ENCODE results near the gene FES. TPM values are rescaled to one million over a fixed set of nuclear protein-coding genes. Genes with fewer than 3 reads are reported as not detected.

The FES gene
- total RNA-seq, 3 donors from 2014 or later (not counting 1 experiment from before 2014, with no cell fraction given) = 35.8 to 70.3 (median 52.5) TPM

DNA sequence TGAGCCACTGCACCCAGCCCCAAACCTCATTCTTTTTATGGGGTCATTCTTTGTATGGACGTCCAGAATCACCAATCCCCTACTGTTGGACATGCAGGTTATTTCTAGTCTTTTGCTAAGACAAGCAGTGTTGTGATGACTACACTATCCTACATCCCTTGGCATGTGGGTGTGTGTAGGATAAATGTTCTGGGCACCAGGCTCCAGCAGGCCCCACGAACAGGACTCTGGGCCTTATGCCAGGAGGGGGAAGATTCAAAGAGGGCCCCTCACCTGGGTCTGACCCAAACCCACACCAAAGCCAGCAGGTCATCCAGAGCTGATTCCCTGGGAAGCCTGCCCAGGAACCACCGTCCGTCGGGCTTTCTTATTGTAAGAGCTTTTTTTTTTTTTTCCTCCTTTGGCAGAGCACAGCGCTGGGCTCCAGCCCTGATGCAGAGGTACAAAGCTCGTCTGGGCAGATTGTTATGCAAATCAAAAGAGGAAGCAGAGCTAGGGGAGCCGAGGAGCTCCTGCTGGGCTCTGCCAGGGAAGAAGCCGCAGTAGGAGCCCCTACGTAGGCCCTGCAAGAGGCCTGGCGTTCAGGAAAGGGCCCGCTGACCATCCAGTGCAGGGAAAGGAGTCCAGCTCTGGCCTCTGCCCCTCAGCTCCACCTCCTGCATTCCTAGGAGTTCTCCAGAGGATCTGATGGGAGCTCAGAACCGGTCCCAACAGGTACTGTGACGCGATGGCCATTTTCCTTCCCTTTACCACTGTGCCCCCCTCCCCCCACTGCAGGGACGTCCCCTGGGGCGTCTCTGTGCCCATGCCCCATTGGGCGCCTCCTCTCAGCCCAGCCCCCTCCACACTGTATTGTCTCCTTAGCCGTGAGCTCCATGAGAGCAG is 44.9 kb upstream of the FES start:
- H3K4me1 ChIP-seq (ENCODE audit: control insufficient read depth, insufficient read depth, low read length) = peaks cover 40% of the 10 kb centered on the region
- TF ChIP-seq CTCF (IDR thresholded peaks at IDR 0.05) = no peak
- H3K4me1 Mint-ChIP-seq = peaks cover 23% of the 10 kb centered on the region in 2 donors
- DNase-seq (peak in 1 of 2 donors; percentile 40), ATAC-seq (no peak)
- no peaks in the 10 kb centered on the region for H3K27me3 ChIP-seq (ENCODE audit: control insufficient read depth, insufficient read depth, low read length)
- peak overlapping the region; percentile 9 for H3K4me3 Mint-ChIP-seq
- no peaks in the 10 kb centered on the region for H3K9me3 Mint-ChIP-seq
- H3K36me3 ChIP-seq (ENCODE audit: control insufficient read depth, insufficient read depth, low read length) = no peaks in the 10 kb centered on the region
- H3K27me3 Mint-ChIP-seq (ENCODE audit: low read depth in 2 of 2) = no peaks in the 10 kb centered on the region
- no peaks in the 10 kb centered on the region for H3K9me3 ChIP-seq (ENCODE audit: control insufficient read depth, insufficient read depth, low read length)
- peak overlapping the region; percentile 95 for H3K27ac Mint-ChIP-seq
- 57% methylated on average over 19 of the region's 19 CpGs for WGBS (ENCODE audit: insufficient coverage)
- no peak overlapping the region for H3K4me3 ChIP-seq (ENCODE audit: low read length)
- H3K36me3 Mint-ChIP-seq = no peaks in the 10 kb centered on the region
- intact Hi-C loops (cut with micrococcal nuclease) = loop anchor here (2.0 to 5.0 kb wide), 2 partner anchors 33 to 123 kb away; partner anchors contain the start of gene BLM
- no peak overlapping the region for H3K27ac ChIP-seq (ENCODE audit: low read length)

DNA sequence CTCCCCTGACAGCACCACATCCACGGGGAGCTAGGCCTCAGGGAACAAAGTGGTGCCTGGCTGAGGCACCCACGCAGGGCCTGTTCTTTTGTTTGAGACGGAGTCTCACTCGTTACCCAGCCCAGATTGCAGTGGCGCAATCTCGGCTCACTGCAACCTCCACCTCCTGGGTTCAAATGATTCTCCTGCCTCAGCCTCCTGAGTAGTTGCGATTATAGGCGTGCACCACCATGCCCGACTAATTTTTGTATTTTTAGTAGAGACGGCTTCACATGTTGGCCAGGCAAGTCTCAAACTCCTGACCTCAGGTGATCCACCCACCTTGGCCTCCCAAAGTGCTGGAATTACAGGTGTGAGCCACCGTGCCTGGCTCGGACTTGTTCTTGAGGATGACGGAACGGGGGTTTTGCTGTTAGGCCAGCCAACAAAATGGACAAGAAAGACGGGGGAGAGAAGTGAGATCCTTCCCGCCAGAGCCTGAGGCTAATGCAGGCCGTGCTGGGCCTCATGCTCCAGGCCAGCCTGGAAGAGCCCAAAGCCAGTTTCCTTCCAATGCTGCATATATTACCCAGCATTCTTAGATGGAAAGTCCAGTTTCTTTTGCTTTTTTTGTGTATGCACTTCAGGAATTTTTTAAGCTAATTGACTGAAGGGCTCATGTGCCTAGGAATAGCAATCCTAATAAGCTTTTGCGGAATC is 44.0 kb upstream of the FES start:
- intact Hi-C loops (cut with micrococcal nuclease) = no loop called here
- Mint-ChIP-seq H3K27me3 (ENCODE audit: low read depth in 2 of 2) (no peaks in the 10 kb centered on the region), H3K4me1 (peaks cover 23% of the 10 kb centered on the region in 2 donors), H3K4me3 (no peak overlapping the region), H3K9me3 (no peaks in the 10 kb centered on the region), H3K36me3 (no peaks in the 10 kb centered on the region), H3K27ac (peak overlapping the region in 1 of 2 donors; percentile 20)
- Histone ChIP-seq H3K27ac (ENCODE audit: low read length) (no peak overlapping the region), H3K4me1 (ENCODE audit: control insufficient read depth, insufficient read depth, low read length) (peaks cover 48% of the 10 kb centered on the region), H3K27me3 (ENCODE audit: control insufficient read depth, insufficient read depth, low read length) (no peaks in the 10 kb centered on the region), H3K9me3 (ENCODE audit: control insufficient read depth, insufficient read depth, low read length) (no peaks in the 10 kb centered on the region), H3K36me3 (ENCODE audit: control insufficient read depth, insufficient read depth, low read length) (no peaks in the 10 kb centered on the region), H3K4me3 (ENCODE audit: low read length) (no peak overlapping the region)
- no peak for TF ChIP-seq CTCF (IDR thresholded peaks at IDR 0.05)
- no peak for DNase-seq
- ATAC-seq = no peak
- 95% methylated on average over 18 of the region's 18 CpGs for WGBS (ENCODE audit: insufficient coverage)

DNA sequence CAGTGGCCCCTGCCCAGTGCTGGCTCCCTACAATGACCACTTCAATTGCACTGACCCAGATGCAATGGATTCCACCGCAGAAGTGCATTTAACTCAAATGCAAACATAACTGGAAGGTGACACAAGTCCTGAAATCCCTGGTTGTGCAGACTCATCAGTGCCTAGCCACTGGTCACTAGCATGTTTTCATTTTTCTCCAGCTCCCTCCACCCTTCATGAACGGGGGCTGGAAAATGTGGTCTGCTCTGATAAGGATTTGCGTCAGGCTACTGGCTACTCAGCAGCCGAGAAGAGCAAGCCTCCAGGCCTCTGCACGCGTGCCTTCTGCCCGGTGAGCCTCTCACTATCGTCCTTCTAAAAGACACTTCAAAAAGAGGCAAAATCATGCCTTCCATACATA is 43.4 kb upstream of the FES start:
- Histone ChIP-seq H3K4me1 (ENCODE audit: control insufficient read depth, insufficient read depth, low read length) (peaks cover 53% of the 10 kb centered on the region), H3K27ac (ENCODE audit: low read length) (no peak overlapping the region), H3K27me3 (ENCODE audit: control insufficient read depth, insufficient read depth, low read length) (no peaks in the 10 kb centered on the region), H3K36me3 (ENCODE audit: control insufficient read depth, insufficient read depth, low read length) (no peaks in the 10 kb centered on the region), H3K4me3 (ENCODE audit: low read length) (no peak overlapping the region), H3K9me3 (ENCODE audit: control insufficient read depth, insufficient read depth, low read length) (no peaks in the 10 kb centered on the region)
- H3K4me3 Mint-ChIP-seq = no peak overlapping the region
- H3K4me1 Mint-ChIP-seq = peaks cover 23% of the 10 kb centered on the region in 2 donors
- DNase-seq (no peak), ATAC-seq (no peak)
- H3K9me3 Mint-ChIP-seq = no peaks in the 10 kb centered on the region
- no peaks in the 10 kb centered on the region for H3K27me3 Mint-ChIP-seq (ENCODE audit: low read depth in 2 of 2)
- H3K27ac Mint-ChIP-seq = no peak overlapping the region
- intact Hi-C loops (cut with micrococcal nuclease) = no loop called here
- H3K36me3 Mint-ChIP-seq = no peaks in the 10 kb centered on the region
- TF ChIP-seq CTCF (IDR thresholded peaks at IDR 0.05) = no peak
- 98% methylated on average over 7 of the region's 8 CpGs for WGBS (ENCODE audit: insufficient coverage)
